Type B pancreatic cell (in vitro differentiated cells): ENCODE measurements around the gene LMO4. TPM values are rescaled to one million over a fixed set of nuclear protein-coding genes. Genes with fewer than 3 reads are reported as not detected.

Experiments
- DNase-seq: peaks from one replicate; pipeline ENCODE4 v3.0.0; 2021; ENCODE audit warnings: mixed read lengths; ENCODE audit not compliant: unreplicated experiment; ENCODE audit errors: extremely low spot score
- H3K27ac Mint-ChIP-seq: 2 replicates; pipeline ENCODE4 v1.8.0; 2021; ENCODE audit warnings: mild to moderate bottlenecking, mixed read lengths
- H3K27me3 Mint-ChIP-seq: 2 replicates; pipeline ENCODE4 v1.8.0; 2021; ENCODE audit warnings: mixed read lengths
- H3K36me3 Mint-ChIP-seq: 2 replicates; pipeline ENCODE4 v1.8.0; 2021; ENCODE audit warnings: mixed read lengths
- H3K4me1 Mint-ChIP-seq: one replicate; pipeline ENCODE4 v1.8.0; 2021; ENCODE audit warnings: mixed read lengths; ENCODE audit not compliant: unreplicated experiment
- H3K4me3 Mint-ChIP-seq: 2 replicates; pipeline ENCODE4 v1.8.0; 2021; ENCODE audit warnings: mild to moderate bottlenecking, mixed read lengths
- H3K9me3 Mint-ChIP-seq: 2 replicates; pipeline ENCODE4 v1.8.0; 2021; ENCODE audit warnings: mixed read lengths
- total RNA-seq: library from RNA; stranded (reverse); gene quantifications from 2 replicates; pipeline ENCODE4 v1.2.1, GENCODE V29; 2021; ENCODE audit warnings: low replicate concordance
- TF ChIP-seq, protein P1 (sequence below): fragments of 200-600 bp; sonication (generic); conservative IDR thresholded peaks from 2 replicates; pipeline ENCODE4 v1.5.0; 2021; ENCODE audit warnings: antibody characterized with exemption, mild to moderate bottlenecking

The LMO4 gene
- total RNA-seq, 1 donor from 2014 or later = 114 TPM

DNA sequence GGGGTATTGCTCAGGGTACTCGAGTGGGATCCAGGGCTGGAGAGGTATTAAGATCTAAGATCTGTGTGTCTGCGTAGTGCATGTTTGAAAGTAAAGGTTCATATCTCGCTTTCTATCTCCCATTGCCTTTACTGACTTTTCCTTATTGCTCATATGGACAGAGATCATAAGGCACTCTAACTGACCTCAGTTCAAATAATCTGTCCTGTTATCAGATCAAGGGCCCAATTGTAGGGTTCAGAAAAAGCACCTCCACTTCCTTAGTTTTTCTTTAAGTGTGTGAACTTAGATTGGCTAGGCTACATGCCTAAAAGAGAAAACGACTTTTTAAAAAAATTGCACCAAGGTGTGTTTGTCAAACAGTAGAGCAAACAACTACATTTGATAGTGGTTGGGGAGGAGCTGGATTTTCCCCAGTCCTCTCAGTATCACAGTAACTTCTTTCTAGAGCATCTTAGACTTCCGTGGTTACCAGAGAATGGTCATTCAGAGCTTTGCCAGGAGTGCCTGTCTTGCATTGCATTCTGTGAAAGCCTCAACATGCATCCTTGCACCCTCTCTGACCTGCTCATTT is 57.6 kb downstream of the LMO4 start:
- TF ChIP-seq, protein P1, sequence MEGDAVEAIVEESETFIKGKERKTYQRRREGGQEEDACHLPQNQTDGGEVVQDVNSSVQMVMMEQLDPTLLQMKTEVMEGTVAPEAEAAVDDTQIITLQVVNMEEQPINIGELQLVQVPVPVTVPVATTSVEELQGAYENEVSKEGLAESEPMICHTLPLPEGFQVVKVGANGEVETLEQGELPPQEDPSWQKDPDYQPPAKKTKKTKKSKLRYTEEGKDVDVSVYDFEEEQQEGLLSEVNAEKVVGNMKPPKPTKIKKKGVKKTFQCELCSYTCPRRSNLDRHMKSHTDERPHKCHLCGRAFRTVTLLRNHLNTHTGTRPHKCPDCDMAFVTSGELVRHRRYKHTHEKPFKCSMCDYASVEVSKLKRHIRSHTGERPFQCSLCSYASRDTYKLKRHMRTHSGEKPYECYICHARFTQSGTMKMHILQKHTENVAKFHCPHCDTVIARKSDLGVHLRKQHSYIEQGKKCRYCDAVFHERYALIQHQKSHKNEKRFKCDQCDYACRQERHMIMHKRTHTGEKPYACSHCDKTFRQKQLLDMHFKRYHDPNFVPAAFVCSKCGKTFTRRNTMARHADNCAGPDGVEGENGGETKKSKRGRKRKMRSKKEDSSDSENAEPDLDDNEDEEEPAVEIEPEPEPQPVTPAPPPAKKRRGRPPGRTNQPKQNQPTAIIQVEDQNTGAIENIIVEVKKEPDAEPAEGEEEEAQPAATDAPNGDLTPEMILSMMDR = no peak
- Mint-ChIP-seq H3K4me1 (no peaks in the 10 kb centered on the region), H3K27ac (no peak overlapping the region)

DNA sequence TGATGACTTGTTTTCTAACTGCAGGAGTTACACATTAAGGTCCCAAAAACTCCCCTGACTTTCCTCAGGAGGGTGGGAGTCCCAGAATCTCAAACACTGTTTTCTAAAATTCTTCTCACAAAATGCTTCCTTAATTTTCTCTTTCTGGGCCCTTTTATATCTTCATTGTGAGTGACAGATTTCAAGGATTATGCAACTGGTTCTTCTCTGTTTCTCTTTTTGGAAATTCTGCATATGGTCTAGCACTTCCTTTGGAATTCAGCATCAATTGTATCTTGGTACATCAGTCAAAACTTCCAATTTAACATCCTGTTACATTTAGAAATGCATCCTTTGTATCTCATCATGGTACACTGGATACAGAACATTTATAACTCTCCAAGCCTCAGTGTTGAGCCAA is 59.7 kb downstream of the LMO4 start:
- no peak for DNase-seq
- TF ChIP-seq, protein P1 = no peak
- H3K4me3 Mint-ChIP-seq = no peak overlapping the region
- H3K27ac Mint-ChIP-seq = no peak overlapping the region
- H3K4me1 Mint-ChIP-seq = no peaks in the 10 kb centered on the region
- H3K27me3 Mint-ChIP-seq = no peaks in the 10 kb centered on the region
- no peaks in the 10 kb centered on the region for H3K36me3 Mint-ChIP-seq
- no peaks in the 10 kb centered on the region for H3K9me3 Mint-ChIP-seq

More for the DNA sequence above, 57.6 kb downstream of the LMO4 start:
- Mint-ChIP-seq H3K36me3 (no peaks in the 10 kb centered on the region), H3K27me3 (no peaks in the 10 kb centered on the region), H3K9me3 (no peaks in the 10 kb centered on the region), H3K4me3 (no peak overlapping the region)
- no peak for DNase-seq

DNA sequence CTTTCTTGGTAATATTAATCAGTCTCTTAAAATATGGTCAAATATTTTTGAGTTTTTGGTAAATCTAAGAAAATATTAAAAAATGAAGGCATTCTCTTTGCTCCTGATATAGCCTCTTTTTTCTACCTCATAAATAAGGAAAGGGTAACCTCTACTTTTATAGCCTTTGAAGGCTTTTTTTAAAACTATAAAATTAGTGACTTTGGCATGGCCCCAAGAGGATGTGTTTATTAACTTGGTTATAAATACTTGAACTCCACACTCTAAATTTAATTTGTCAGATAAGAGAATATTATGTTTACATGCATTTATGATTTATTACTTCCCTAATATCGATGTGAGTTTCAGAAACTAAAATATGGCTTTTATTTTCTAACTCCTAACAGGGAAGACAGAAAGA is 60.3 kb downstream of the LMO4 start:
- H3K27ac Mint-ChIP-seq = no peak overlapping the region

DNA sequence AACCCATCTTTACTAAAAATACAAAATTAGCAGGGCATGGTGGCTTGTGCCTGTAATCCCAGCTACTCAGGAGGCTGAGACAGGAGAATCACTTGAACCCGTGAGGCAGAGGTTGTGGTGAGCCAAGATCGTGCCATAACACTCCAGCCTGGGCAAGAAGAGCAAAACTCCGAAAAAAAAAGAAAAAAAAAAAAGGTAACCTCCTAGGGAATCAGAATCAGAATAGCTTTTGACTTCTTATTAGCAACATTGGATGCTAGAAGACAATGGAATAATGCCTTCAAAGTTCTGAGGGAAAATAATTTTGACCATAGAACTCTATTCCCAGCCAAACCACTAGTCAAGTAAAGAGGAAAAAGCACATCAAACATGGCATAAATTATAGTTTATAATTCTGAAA is 60.9 kb downstream of the LMO4 start:
- H3K27me3 Mint-ChIP-seq = no peaks in the 10 kb centered on the region
- H3K4me3 Mint-ChIP-seq = no peak overlapping the region
- no peaks in the 10 kb centered on the region for H3K9me3 Mint-ChIP-seq
- DNase-seq = no peak
- no peaks in the 10 kb centered on the region for H3K36me3 Mint-ChIP-seq
- TF ChIP-seq, protein P1 = no peak
- no peaks in the 10 kb centered on the region for H3K4me1 Mint-ChIP-seq
- no peak overlapping the region for H3K27ac Mint-ChIP-seq

More for the DNA sequence above, 60.3 kb downstream of the LMO4 start:
- no peaks in the 10 kb centered on the region for H3K27me3 Mint-ChIP-seq
- no peaks in the 10 kb centered on the region for H3K4me1 Mint-ChIP-seq
- no peaks in the 10 kb centered on the region for H3K36me3 Mint-ChIP-seq
- DNase-seq = no peak
- H3K4me3 Mint-ChIP-seq = no peak overlapping the region
- H3K9me3 Mint-ChIP-seq = no peaks in the 10 kb centered on the region
- TF ChIP-seq, protein P1 = no peak

DNA sequence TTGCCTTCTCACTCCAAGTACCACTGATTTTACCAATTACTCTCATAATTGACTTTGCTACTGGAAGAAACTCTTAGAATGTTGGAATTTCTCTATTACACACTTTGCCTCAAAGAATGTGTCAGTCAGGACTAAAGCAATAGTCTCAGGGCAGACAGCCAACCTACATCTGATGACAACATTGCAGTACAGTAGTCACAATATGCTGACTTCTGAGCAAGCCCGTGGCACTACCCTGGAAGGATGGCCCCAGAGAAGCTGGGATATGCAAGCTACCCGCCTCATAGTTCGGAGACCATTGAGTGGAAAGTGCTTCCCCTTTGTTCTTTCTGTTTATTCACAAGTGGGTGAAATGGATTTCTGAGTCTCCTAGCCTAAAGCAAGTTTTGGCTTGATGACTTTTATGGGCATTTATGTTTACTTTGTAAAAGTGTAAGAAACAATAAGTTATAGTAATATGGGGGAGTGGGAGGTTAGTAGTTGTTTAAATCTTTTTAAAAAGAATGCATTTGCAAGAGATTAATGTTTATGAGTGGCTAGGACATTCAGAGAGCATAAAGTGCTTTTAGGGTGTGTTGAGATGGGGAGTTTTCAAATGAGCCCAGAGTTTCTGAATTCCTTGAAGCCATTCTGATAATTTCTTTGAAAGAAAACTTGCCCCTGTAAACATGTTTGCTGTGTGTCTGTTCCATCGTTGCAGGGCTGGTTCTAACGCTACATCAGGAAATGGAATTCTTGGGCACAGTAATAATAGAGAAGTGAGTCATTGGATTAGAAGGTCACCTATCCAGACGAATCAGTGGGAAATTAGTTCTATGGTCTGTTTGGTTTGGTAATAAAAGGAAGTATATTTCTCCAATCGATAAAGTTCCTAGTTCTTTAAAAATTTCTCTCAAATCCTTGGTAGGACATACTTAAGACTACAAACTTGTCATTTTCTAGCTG is 63.8 kb downstream of the LMO4 start:
- TF ChIP-seq, protein P1 = no peak
- H3K27me3 Mint-ChIP-seq = no peaks in the 10 kb centered on the region
- H3K4me3 Mint-ChIP-seq = no peak overlapping the region
- no peak overlapping the region for H3K27ac Mint-ChIP-seq
- H3K36me3 Mint-ChIP-seq = no peaks in the 10 kb centered on the region
- no peaks in the 10 kb centered on the region for H3K4me1 Mint-ChIP-seq
- no peaks in the 10 kb centered on the region for H3K9me3 Mint-ChIP-seq
- no peak for DNase-seq
